HCEC 1CT (cell line): Measurements from ENCODE around the gene TNNC2.
"Not testable (repeated sequence)": the region's sequence is repeated elsewhere in the genome, so short reads cannot be mapped to it uniquely, and the experiment has no call there.

Experiments
- DNase-seq: peaks from one replicate; pipeline ENCODE4 v3.0.0-alpha.2; 2017

Gene TNNC2

DNA sequence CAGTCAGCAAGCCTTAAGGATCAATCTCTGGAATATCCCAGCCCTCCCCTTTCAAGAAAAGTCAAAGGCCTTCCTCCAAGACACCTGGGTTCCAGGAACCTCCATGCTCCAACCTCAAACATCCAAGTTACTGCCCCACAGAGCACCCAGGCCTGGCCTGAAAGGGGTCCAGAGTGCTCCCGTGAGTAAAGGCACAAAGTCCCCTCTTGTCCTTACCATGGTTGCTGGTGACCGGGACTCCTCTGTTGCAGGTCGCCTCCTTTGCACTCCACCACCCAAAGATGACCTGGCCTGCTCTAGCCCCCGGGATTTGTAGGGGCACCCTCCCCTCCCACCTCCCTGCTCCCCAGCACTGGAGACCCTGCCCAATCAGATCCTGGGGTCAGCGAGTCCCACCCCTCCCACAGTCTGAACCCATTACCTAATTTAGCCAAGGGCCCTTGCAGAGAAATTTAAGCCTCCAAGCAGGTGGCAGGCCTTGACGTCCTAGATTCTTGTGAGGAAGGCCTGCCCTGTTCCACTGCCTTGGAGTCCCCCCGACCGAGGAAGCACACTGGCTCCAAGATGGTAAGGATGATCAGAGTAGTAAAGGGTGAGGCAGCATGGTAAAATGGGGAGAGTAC is at the start of gene TNNC2:
Gene TNNC2, minus strand, starts transcription at position 283 of the 623 bp plus-strand sequence. Its CDS starts 64 bp downstream, at position 219.
- DNase-seq, result no peak

DNA sequence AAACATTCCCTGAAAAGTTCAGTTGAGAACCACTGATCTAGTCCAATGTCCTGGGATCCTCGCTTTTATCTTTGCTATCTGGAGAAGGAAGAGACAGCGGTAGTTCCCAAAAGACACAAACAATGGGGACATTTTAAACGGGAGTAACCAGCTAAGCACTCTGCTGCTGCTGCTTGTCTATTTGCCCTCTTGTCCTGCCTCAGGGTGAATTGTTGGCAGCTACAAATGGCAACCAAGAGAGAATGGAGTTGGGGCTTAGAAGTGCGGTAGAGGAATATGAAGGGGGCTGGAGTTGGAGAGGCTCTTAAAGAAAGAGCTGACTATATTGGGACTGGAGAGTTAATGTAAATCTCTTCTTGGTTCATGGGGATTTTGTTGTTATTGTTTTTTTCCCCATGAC is 47.5 kb upstream of the TNNC2 start:
- no peak for DNase-seq

DNA sequence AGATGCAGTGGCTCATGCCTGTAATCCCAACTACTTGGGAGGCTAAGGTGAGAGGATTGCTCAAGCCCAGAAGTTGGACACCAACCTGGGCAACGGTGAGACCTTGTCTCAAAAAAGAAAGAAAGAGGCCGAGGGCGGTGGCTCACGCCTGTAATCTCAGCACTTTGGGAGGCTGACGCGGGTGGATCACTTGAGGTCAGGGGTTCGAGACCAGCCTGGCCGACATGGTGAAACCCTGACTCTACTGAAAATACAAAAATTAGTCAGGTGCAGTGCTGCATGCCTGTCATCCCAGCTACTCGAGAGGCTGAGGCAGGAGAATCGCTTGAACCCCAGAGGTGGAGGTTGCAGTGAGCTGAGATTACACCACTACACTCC is 47.0 kb upstream of the TNNC2 start:
- not testable (repeated sequence) for DNase-seq

DNA sequence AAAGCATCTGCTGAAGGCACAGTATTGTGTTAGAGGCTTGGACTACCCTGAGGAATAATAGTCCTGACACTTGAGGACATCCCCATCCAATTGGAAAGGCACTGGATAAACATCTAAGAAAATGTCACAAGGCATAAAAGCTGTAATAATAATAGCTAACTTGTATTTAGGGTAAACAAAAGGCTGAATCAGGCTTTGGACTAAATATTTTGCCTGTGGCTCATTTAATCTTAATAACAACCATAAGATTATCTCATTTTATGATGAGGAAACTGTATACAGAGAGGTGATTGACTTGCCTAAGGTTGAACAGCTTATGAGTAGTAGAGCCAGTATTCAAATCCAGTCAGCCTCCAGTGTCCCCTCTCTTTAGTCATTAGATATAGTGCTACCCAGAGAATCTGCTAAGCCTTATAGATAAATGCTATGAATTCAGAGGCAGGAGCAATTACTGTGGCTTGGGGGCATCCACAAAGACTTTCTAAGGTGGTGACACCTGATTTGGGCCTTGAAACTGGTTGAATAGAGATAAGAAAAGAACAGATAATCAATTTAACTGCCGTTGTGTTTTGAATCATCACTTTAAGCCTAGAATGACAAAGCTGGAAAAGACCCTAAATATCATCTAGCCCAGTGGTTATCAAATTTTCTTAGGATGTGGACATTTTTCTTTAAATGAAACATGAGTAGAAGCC is 46.4 kb upstream of the TNNC2 start:
- peak; percentile 66 for DNase-seq

DNA sequence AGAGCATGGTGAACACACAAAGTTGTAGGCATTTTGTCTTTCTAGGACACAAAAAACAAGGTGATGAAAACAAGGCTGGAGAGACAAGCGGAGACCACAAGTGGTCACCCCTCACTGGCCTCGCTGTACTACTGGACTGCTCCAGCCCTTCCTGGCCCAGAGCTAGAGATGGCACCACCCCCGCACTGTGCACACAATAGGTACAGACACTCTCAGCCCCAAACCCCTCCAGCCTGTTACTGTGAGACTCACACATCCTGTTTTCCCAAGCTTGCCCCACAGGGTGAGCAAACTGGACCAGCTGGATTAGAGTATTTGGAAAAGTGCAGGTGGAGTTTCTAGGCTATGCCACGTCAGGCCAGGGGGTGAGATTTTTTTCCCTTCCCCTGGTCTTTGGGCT is 45.5 kb upstream of the TNNC2 start:
- DNase-seq, result no peak

DNA sequence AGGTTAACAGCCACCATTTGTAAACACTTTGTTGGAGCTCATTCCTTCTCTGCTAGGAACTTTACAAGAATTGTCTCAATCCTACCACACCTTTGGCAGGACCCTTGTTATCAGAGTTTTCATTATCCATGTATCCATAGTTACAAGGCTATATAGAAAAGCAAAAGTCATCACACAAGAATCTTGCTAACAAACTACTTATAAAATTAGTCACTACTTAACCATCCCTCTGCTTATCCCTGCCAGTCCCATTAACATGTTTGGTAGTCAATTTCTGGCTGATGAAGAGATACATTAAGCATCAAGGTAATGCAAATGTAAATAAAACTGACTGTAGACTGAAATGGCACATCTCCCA is 40.7 kb upstream of the TNNC2 start:
- peak; percentile 75 for DNase-seq

DNA sequence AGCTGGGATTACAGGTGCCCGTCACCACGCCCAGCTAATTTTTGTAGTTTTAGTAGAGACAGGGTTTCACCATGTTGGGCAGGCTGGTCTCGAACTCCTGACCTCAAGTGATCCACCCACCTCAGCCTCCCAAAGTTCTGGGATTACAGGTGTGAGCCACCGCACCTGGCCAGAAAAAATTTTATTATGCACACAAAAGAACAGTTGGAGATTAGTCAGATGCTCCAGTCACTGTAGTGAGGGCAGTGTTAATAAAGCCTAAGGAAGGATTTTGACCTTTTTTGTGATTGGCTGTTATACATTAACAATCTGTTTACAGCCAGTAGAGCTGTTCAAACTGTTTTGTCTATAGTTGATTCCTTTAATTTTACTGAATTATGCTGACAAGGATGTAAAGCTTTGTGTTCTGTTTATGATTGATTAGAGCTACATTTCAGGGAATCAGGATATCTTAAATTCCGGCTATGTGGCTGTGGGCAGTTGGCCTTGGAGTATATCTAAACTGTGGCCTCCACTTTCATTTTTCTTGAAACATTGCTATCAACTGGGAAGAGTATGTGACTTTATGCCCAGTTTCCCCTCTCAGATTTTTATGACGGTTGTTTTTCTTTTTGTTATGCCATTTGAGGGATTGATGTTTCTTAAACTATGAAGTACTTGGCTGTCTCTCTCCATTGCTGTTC is 40.2 kb upstream of the TNNC2 start:
- no peak for DNase-seq

DNA sequence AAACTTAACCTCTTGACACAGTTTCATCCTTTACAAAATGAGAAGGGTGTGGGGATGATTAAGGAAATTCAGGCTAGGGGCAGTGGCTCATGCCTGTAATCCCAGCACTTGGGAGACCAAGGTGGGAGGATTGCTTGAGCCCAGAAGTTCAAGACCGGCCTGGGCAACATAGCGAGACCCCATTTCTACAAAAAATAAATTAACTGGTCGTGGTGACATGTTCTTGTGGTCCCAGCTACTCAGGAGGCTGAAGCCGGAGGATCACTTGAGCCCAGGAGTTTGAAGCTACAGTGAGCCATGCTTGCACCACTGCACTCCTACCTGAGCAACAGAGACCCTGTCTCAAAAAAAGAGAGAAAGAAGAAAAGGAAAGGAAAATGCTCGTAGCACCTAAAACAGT is 39.3 kb upstream of the TNNC2 start:
- no peak for DNase-seq

DNA sequence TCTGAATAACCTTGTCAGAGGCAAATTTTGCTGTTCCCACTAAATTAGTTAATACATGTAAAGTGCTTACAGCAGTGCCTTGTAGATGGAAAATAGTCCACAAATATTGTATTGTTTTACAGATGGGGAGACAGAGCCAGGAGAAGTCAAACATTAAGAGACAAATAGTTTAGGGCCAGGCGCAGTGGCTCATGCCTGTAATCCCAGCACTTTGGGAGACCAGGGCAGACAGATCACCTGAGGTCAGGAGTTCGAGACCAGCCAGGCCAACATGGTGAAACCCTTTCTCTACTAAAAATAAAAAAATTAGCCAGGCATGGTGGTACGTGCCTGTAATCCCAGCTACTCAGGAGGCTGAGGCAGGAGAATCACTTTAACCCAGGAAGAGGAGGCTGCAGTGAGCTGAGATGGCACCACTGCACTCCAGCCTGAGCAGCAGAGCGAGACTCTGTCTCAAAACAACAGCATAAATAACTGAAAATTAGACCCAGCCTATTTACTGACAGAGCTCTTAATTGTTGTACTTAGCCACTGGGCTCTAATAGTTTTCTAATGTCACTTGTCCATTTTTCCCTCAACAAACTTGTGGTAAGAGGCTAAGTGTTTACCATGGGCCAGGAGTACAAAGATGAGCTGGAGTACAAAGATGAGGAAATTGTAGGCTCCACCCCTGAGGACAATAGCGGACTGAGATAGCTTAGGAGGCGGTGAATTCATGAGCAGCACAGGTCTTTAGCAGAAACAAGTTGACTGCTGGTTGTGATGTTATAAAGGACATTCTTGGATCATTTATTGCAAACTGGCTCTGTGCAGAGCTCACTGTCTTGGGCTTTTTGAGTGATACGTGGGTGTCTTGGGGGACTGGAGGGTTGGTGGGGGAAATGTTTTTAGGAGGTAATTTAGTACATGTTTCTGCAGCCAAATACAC is 36.7 kb upstream of the TNNC2 start:
- no peak for DNase-seq

DNA sequence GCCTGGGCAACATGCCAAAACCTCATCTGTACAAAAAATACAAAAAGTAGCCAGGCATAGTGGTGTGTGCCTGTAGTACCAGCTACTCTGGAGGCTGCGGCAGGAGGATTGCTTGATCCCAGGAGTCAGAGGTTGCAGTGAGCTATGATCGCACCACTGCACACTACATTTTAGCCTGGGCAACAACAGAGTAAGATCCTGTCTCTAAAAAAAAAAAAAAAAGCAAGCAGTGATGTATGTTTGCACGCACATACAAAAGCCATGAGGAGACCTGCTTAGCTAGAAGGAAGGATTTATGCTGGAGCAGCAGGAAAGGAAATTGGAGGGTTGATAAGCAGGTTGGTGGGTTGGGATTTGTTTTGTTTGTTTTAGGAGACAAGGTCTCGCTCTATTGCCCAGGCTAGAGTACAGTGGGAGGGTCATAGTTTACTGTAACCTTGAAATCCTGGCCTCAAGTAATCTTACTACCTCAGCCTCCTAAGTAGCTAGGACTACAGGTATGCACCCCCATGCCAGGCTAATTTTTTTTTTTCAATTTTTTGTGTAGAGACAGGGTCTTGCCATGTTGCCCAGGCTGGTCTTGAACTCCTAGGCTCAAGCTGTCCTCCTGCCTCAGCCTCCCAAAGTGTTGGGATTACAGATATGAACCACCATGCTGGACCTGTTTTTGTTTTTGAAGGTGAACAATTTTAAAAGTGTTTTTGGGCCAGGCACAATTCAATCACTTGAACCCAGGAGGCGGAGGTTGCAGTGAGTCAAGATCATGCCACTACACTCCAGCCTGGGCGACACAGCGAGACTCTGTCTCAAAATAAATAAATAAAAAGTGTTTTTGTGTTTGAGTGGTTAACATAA is 34.3 kb upstream of the TNNC2 start:
- no peak for DNase-seq

DNA sequence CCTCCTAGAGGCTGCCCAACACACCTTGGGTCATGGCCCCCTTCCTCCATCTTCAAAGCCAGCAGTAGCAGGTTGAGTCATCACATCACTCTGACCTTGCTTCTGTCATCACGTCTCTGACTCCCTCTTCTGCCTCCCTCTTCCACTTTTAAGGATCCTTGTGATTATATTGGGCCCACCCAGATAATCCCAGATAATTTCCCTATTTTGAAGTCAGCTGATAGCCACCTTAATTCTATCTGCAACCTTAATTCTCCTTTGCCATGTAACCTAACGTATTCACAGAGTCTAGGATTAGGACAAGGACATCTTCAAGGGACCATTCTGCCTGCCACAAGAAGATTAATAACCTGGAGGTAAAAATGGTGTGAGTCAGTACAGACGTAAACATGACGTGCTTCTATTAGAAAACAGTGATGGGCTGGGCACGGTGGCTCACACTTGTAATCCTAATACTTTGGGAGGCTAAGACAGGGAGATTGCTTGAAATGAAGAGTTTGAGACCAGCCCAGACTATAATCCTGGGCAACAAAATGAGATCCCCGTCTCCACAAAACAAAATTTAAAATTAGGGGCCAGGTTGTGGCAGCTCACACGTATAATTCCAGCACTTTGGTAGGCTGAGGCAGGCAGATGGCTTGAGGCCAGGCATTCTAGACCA is 33.6 kb upstream of the TNNC2 start:
- no peak for DNase-seq

DNA sequence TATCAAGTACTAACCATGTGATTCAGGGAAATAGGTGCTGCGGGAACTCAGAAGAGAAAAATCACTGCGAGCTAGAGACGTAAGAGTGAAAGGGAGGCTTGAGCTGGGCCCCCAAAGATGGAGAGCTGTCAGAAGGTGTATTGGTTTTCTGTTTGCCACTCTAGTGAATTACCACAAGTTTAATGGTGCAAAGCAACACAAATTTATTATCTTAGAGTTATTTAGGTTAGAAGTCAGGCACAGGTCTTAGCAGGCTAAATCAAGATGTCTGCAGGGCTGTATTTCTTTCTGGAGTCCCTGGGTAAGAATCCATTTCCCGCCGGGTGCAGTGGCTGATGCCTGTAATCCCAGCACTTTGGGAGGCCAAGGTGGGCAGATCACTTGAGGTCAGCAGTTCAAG is 32.8 kb upstream of the TNNC2 start:
- DNase-seq, result no peak

DNA sequence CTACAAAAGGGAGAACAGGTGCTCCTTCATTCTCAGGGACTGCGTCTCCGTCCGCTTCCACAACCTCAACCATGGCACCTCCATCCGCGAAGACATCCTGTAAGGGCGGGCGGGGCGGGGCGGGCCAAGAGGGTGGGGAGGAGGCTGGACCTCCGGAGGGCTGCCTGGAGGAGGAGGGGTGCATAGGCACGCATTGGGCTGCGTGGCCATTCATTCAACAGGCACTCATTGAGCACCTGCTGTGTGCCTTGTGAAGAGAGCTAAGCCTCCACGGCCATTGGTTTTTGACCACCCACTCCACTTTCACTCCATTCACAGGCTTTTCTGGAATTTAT is 30.7 kb upstream of the TNNC2 start:
- DNase-seq, result no peak

DNA sequence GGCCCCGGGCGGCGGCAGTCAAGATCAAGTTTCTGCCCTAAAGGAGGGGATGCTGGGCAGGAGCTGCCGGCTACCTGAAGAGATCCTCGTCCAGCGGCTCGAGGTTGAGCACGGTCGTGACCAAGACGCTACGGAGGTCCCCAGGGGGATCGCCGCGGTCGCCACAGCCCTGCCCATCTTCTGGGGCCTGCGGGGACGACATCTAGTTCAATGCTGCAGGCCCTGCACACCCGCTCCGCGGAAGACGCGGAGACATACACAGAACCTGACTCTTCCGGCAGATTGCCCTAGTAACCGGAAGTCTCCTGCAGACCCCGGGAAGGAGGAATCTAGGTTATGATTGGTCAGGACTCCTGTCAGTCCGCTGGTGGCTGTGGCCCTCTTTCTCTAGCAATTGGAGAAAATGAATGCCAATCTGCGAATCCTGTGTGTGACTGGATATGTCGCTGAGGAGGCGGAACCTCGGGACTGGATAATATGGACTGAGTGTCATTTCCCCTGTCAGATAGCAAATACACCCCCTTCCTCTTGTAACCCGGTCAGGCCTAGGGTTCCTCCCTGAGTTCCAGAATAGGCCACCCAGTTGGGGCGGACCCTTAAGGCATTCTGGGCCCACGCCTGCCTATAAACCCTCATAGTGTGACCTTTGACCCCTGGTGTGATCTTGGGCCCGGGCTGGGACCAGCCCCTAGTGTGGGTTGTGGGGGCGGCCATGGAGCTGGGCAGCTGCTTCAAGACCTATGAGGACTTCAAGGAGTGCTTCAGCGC is 30.2 kb upstream of the TNNC2 start, which contains the start of the genes ACOT8 and ZSWIM3:
Gene ACOT8, minus strand, starts transcription at position 279 of the 768 bp plus-strand sequence. Its CDS starts 77 bp downstream, at position 202.
Gene ZSWIM3, plus strand, starts transcription at position 501 of the 768 bp plus-strand sequence. Its CDS starts 212 bp downstream, at position 713.
- DNase-seq, result peak; percentile 100

DNA sequence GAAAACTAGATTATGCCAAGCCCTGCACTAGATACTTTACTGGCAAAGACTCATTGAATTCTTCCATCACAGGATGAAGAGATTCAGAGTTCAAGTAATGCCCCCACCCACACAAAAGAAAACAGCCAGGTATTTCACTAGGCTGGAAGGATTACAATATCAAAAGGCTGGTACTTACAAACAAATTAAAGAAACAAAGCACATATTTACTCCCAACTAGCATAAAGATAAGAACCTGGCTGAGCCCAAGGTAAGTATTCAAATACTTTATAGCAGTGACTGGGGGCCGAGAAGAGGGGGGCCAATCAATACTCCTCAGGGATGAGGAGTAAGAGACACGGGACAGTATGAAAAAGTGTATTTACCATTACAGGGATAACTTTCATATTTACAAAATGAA is 26.4 kb upstream of the TNNC2 start:
- DNase-seq, result no peak

DNA sequence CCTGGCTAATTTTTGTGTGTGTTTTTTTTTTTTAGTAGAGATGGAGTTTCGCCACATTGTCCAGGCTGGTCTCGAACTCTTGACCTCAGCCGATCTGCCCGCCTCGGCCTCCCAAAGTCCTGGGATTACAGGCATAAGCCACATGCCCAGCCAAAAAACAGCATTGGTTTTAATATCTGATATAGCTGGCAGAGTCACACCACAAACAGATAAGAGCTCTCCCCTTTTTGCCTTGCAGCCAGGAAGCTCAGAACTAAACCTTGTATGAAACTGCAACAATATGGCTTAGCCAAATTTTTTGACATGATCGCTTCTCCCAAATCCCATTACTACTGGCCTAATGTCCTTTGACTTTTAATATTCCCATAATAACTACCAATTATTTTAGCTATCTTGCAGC is 25.2 kb upstream of the TNNC2 start:
- DNase-seq, result no peak

DNA sequence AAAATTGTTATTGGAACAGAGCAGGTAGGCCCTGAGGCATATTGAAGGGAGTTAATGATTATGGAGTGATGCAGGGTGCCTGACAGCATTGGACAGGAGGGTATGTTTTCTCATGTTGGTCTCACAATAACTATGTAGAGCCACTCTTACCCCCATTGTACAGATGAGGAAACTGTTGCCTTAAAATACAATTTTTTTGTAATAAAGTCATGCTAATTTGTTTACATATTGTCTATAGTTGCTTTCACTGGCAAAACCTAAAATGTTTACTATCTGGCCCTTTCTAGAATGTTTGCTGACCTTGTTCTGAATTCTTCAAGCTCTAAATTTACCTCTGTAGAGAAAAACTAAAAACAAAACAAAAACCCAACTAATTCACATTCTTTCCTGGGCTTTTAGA is 24.4 kb upstream of the TNNC2 start:
- no peak for DNase-seq

DNA sequence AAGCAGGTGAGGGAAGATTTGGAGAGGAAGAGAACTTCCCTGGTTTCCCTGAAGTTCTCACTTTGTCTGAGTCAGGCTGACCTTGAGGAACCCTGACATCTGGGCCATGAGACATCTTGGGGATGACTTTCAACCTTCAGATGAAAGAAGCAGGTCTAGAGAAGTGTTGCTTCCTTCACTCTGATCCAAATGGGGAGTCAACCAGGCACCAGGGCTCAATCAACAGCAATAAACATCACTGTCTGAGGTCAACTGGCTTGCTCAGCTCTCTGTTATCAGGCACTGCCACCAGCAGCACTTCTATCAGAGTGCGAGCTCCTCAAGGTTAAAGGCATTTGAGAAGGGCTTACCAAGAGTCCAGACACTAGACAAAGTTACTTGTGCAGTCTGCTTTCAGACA is 23.8 kb upstream of the TNNC2 start:
- DNase-seq, result no peak

DNA sequence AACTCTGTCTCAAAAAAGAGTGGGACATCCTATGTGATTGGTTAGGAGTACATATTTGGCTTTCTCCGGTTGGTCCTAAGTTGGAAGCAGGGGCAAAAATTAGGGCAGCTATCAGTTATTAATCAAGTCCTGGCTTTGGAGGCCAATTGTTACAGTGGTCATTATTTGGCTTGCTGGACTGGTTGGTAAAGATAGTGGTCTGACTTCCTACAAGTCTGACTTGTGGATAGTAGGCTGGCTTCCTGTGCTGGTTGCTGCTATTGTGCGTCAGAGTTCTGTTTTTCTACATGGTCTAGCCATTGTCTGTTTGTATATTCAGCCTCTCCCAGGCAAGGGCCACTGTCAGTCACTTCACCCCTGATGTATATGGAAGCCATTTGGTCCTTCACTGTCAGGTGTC is 23.1 kb upstream of the TNNC2 start:
- DNase-seq, result no peak

DNA sequence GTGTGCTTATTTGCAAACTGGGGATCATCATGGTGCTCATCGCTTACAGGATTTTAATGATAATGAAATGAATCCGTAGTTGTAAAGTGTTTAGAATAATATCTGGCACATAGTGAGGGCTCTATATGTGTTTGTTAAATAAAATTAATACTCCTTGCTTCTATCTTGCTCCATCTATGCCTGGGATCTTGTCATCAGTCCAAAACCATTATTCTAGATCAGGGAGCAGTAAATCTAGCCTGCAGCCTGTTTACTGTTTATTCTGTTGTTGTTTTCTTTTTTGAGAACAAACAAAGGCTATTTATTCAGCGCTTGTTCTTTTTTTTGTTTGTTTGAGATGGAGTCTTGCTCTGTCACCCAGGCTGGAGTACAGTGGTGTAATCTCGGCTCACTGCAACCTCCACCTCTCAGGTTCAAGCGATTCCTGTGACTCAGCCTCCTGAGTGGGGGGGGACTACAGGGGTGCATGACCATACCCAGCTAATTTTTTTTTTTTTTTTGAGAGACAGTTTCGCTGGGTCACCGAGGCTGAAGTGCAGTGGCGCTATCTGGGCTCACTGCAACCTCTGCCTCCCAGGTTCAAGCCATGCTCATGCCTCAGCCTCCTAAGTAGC is 22.0 kb upstream of the TNNC2 start:
- DNase-seq, result no peak
